ENCODE measurements around the gene SEPTIN8.

DNA sequence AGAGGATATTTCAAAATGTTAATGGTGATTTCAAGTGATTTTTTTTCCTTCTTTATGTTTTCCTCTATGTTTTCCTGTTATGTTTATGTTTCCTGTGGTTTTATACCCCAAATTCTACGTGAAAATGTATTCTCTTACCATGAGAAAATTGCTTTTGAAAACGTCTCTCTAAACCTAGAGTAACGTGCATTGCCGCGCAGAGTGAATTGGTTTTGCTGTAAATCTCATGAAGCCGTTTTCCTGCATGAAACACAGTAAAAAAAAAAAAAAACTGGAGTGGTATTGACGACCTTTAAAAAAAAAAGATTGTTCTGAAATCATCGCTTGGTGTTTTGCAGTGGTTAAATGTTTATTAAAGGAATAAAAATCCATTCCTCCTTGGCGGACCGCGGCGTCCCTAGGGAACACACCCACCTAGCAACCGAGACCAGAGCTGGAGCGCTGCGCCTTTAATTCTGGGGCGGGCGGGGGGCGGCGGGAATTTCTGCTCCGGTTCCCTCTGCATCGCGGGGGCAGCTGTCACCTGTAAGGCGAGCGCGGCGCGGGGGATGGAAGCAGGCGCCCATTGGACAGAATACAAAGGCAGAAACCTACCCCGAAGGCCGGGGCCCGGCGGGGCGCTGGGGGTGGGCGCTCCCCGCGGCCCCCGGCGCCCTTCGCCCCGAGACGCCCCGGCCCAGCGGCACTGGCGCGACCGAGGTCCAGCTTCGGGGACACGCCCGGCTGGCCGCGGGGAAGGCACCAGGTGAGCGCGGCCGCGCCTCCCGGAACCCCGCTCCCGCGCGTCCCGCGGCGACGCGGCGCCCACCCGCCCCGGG is 36.0 kb upstream of the SEPTIN8 start, which contains the start of gene SOWAHA:
- TF ChIP-seq, protein P1, sequence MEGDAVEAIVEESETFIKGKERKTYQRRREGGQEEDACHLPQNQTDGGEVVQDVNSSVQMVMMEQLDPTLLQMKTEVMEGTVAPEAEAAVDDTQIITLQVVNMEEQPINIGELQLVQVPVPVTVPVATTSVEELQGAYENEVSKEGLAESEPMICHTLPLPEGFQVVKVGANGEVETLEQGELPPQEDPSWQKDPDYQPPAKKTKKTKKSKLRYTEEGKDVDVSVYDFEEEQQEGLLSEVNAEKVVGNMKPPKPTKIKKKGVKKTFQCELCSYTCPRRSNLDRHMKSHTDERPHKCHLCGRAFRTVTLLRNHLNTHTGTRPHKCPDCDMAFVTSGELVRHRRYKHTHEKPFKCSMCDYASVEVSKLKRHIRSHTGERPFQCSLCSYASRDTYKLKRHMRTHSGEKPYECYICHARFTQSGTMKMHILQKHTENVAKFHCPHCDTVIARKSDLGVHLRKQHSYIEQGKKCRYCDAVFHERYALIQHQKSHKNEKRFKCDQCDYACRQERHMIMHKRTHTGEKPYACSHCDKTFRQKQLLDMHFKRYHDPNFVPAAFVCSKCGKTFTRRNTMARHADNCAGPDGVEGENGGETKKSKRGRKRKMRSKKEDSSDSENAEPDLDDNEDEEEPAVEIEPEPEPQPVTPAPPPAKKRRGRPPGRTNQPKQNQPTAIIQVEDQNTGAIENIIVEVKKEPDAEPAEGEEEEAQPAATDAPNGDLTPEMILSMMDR (conservative IDR thresholded peaks at IDR 0.05 in 1 of 2, IDR thresholded peaks at IDR 0.05 in 1 of 2; ENCODE audit: extremely low read depth in 1 of 2, insufficient read depth in 1 of 2, low read depth in 1 of 2, low read length in 2 of 2), result no peak
- TF ChIP-seq EZH2 (IDR thresholded peaks at IDR 0.05; ENCODE audit: borderline replicate concordance, low read length), result no peak
